ENCODE measurements around the gene FAM114A1.

Gene FAM114A1

GRCh38 chr4:38867478-38868058 is at the start of gene FAM114A1:
Gene FAM114A1, plus strand, starts transcription at chr4:38867806. Its CDS starts 10,273 bp downstream, at chr4:38878079.
- peak; percentile 75 for DNase-seq

DNA sequence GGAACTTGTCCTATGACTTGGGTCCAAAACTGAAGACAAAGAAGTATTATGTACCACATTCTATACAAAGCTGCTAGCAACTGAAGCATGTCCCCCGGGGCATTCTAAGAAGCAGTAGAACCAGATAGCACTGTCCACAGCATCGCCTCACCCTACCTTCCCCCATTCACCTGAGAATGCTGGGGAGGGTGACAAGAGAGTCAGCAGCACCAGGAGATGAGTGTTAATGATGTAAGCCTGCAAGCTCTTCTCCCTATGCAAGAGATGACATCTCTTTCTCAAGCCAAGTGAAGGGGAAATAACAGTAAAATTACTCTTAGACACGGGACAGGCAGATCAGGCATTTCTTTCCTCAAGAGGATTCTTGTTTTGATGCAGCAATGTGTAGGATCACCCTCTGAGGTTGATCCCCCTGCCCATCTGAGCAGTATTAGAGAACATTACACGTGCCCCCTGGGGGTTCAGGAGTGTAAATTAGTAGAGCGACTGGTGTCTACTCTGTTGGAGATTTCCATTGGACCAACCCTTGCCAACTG is 49.1 kb upstream of the FAM114A1 start:
- DNase-seq, result no peak

GRCh38 chr4:38819569-38819968 is 48.0 kb upstream of the FAM114A1 start:
- DNase-seq, result no peak

GRCh38 chr4:38820329-38821061 is 47.1 kb upstream of the FAM114A1 start:
- DNase-seq, result no peak

DNA sequence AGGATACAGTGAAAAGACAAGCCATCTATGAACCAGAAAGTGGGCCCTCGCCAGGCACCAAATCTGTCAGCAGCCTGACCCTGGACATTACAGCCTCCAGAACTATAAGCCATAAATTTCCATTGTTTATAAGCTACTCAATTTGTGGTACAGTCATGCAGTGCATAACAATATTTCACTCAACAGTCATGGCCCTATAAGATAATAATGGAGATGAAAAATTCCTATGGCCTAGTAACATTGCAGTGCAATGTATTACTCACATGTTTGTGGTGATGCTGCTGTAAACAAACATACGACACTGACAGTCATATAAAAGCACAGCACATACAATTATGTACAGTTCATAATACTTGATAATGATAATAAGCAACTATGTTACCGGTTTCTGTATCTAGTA is 45.9 kb upstream of the FAM114A1 start:
- no peak for DNase-seq

GRCh38 chr4:38822748-38823303 is 44.8 kb upstream of the FAM114A1 start:
- peak; percentile 9 for DNase-seq

- DNase-seq, result no peak
Observed at GRCh38 chr4:38823766-38824165, 43.8 kb upstream of the FAM114A1 start.

GRCh38 chr4:38829237-38829636 is 38.4 kb upstream of the FAM114A1 start:
- no peak for DNase-seq

DNA sequence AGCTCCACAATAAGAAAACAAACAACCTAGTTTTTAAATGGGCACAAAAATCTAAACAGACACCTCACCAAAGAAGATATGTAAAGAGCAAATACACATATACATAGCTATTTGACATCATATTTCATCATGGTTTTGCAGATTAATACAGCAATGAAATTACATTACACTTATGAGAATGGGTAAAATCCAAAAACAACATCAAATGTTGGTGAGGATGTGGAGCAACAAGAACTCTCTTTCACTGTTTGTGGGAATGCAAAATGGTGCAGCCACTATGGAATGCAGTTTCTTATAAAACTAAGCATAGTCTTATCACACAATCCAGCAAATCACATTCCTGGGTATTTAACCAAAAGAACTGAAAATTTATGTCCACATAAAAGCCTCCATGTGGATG is 36.0 kb upstream of the FAM114A1 start:
- DNase-seq, result no peak

GRCh38 chr4:38832206-38832605 is 35.4 kb upstream of the FAM114A1 start:
- DNase-seq, result no peak

- no peak for DNase-seq
Observed at GRCh38 chr4:38832624-38833528, 34.7 kb upstream of the FAM114A1 start.

DNA sequence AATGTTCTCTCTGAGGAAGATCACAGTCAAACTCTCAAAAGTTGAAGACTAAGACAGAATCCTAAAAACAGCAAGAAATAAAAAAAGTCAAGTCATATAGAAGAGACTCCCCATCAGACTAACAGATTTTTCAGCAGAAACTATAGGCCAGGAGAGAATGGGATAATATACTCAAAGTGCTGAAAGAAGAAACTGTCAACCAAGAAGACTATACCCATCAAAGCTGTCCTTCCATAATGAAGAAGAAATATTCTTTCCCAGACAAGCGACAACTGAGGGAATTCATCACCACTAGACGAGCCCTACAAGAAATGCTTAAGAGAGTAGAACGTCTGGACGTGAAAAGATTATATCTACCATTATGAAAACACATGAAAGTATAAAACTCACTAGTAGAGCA is 33.0 kb upstream of the FAM114A1 start:
- no peak for DNase-seq

DNA sequence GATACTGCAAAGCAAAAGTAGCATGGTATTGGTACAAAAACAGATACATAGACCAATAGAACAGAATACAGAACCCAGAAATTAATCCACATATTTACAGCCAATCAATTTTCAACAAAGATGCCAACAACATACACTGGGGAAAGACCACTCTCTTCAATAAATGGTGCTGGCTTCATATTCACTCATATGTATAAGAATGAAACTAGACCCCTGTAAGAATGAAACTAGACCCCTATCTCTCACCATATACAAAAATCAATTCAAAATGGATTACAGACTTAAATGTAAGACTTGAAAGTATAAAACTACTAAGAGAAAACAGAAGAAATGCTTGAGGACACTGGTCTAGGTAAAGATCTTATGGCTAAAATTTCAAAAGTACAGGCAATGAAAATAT is 30.3 kb upstream of the FAM114A1 start:
- no peak for DNase-seq

- peak; percentile 59 for DNase-seq
Observed at GRCh38 chr4:38837849-38838248, 29.8 kb upstream of the FAM114A1 start.

GRCh38 chr4:38842994-38843393 is 24.6 kb upstream of the FAM114A1 start:
- no peak for DNase-seq

DNA sequence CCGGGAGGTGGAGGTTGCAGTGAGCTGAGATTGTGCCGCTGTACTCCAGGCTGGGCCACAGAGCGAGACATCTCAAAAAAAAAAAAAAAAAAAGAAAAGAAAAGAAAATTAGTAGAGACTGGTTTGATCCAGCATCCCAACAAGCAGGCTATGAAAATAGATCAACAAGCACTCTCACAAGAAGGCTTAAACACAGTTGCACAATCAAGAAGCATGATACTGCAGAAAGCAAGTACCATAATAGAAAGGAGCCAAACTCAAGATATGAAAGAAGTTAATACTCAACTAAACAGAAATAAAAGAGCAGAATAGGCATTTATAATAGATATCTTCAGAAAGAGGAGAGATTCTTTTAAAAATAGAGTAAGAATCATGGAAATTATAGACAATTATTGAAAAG is 21.6 kb upstream of the FAM114A1 start:
- DNase-seq, result no peak

DNA sequence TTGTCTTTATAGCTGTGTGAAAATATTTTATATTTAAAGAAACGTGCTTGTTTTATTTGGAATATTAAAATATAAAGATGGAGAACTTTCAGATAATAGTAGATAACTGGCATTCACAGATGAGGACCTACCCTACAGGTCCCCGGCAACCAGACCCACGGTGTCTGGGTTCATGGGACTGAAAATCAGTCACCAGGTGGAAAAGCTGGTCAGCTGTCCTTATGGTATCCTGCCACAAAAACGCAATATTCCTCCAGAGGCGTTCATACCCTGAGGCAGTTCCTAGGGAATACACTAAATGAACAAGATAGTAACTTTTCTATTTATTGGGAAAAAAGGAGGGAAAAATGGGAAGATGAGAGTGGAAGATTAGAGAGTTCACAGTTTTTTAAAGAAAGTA is 12.1 kb upstream of the FAM114A1 start:
- DNase-seq, result no peak

GRCh38 chr4:38856046-38856445 is 11.6 kb upstream of the FAM114A1 start:
- peak; percentile 76 for DNase-seq

- DNase-seq, result peak; percentile 93
Observed at GRCh38 chr4:38856524-38857337, 10.9 kb upstream of the FAM114A1 start, which contains the start of gene TLR6. Gene TLR6, minus strand, starts transcription at chr4:38856817. Its CDS starts 27,344 bp downstream, at chr4:38829473.

GRCh38 chr4:38857354-38858096 is 10.1 kb upstream of the FAM114A1 start:
- peak; percentile 80 for DNase-seq

DNA sequence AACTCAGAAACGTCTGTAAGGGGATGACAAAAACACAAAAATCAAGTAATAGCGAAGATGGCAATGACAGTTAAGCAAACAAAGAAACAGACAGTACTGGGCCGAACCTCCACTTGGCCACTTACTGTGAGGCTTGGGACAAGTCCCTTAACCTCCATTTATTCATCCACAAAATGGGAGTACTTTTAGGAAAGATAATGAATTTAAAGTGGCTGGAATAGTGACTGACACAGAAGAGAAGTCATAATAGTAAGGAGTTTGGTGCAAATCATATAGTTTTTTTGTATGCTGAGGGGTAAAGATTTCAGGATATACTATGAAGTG is 9.5 kb upstream of the FAM114A1 start:
- DNase-seq, result no peak

Measured in OCI-M1 (cell line).